Mesodermal cell (in vitro differentiated cells): ENCODE results near the gene HAND1.

Experiments
- H3K27ac ChIP-seq: 2 replicates; pipeline ENCODE4 v1.7.0; 2013; ENCODE audit warnings: mild to moderate bottlenecking, low read depth, low read length, moderate library complexity; ENCODE audit not compliant: severe bottlenecking
- H3K36me3 ChIP-seq: 2 replicates; pipeline ENCODE4 v1.7.1; 2013; ENCODE audit warnings: mild to moderate bottlenecking, low read length, moderate library complexity; ENCODE audit not compliant: control insufficient read depth, insufficient read depth
- H3K4me1 ChIP-seq: one replicate; pipeline ENCODE4 v1.7.1; 2013; ENCODE audit warnings: mild to moderate bottlenecking, low read length; ENCODE audit not compliant: insufficient read depth, control insufficient read depth, poor library complexity, severe bottlenecking
- H3K4me3 ChIP-seq: 2 replicates; pipeline ENCODE4 v1.7.0; 2013; ENCODE audit warnings: low read length, control low read depth, mild to moderate bottlenecking; ENCODE audit not compliant: insufficient read depth, poor library complexity, severe bottlenecking; ENCODE audit errors: extremely low read depth
- H3K9me3 ChIP-seq: 2 replicates; pipeline ENCODE4 v1.7.1; 2013; ENCODE audit warnings: mild to moderate bottlenecking, low read length, moderate library complexity; ENCODE audit not compliant: control insufficient read depth
- WGBS, 2 experiments: methylation state at CpG; one replicate each; pipeline ENCODE4 v1.1.5; 2013; ENCODE audit warnings: missing lambda C conversion rate in 2 of 2; ENCODE audit not compliant: insufficient coverage in 2 of 2; 5-methylcytosine and 5-hydroxymethylcytosine counted together

HAND1 gene

DNA sequence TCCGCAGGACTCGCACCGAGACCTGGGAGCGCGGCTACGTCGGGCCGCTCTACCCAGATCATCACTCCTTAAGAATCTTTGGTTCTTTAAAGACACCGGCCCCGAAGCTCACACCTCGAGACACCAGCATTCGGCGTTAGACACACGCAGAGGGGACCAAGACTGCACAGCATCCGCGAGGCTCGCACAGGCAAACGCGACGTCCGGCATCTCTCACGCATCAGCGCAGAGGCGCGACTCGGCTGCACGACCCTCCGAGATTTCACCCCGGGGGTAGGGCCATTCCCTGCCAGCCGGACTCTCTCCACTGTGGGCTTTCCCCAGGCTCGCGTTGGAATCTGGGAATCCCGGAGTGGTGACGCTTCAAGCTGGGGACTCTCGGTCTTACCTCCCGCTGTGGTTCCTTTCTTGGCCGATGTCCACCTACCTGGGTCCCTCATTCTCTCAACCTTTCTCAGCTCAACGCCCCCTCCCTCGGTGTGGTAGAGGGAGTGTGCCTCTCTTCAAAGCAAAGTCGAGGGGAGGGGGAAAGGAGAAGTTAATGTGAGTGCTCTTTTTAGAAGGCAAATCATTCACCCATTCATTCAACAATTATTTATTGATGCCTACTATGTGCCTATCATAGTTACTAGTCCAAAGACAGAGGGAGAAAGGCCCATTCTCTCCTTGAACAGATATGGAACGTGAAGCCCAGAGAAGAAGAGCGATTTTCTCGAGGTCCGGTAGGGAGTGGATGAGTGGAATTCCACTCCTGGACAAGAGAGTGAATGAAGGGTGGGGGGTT, 1.3 kb upstream of the HAND1 start:
- H3K4me3 ChIP-seq: peak overlapping the region; percentile 82
- peak overlapping the region; percentile 84 for H3K27ac ChIP-seq
- H3K9me3 ChIP-seq: no peaks in the 10 kb centered on the region
- WGBS, 2 experiments: 1% methylated on average over 37 to 38 of the region's 44 CpGs
- H3K4me1 ChIP-seq: peaks cover 33% of the 10 kb centered on the region
- H3K36me3 ChIP-seq: peaks cover 32% of the 10 kb centered on the region

DNA sequence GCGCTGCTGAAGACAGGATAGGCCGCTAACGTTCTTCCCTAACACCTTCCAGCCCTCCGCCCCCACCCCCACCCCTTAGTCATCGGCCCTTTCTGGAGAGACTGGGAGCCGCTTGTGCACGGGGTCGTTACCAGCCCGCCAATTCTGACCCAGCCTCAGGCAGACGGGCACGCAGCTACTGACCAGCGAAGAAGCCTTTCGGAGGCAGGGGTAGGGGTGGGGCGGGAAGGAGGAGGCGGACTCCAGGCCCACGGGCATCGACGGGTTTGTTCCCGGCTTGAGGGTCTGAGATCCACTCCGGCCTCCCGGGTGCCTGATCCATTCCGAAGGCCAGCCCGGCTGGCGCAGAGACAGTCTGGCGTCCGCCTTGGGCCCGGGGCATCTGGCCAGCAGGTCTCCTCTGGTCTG, 729 bp upstream of the HAND1 start:
- peak overlapping the region; percentile 82 for H3K4me3 ChIP-seq
- H3K4me1 ChIP-seq: peaks cover 29% of the 10 kb centered on the region
- H3K9me3 ChIP-seq: no peaks in the 10 kb centered on the region
- H3K36me3 ChIP-seq: peaks cover 38% of the 10 kb centered on the region
- WGBS, 2 experiments: 0 to 1% methylated on average over 12 to 21 of the region's 27 CpGs
- H3K27ac ChIP-seq: peak overlapping the region; percentile 84

DNA sequence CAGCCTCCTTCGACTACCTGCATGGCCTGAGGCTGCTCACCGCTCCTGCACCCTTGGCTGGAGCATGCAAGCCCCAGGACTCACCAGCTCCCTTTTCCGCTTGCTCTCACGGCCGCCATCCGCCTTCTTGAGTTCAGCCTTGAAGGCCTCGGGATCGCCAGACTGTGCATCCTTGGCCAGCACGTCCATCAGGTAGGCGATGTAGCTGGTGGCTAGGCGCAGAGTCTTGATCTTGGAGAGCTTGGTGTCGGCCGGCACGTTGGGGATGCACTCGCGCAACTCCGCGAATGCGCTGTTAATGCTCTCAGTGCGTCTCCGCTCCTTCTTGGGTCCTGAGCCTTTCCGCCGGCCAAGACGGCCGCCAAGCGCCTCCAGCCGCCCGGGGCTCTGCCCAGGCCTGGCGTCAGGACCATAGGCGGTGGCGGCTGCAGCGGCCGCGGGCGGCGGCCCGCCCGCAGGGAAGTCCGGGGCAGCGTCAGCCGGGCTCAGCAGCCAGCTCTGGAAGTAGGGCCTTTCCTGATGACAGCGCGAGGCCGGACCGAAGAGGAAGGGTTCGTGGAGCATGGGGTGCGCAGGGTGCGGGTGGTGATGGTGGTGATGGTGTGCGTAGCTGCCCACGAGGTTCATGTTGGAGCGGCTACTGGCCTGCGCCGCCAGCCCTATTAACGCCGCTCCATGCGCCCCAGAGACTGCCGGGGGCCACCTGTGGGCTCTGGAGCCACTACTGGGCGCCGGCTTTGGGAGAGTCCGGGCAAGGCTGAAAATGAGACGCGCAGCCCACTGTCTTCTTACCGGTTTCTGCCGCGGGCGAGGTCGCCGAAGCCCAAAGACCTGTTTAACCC, 424 bp downstream of the HAND1 start:
- Histone ChIP-seq H3K9me3 (no peaks in the 10 kb centered on the region), H3K36me3 (peaks cover 40% of the 10 kb centered on the region), H3K4me3 (peak overlapping the region; percentile 82), H3K4me1 (peaks cover 31% of the 10 kb centered on the region), H3K27ac (peak overlapping the region; percentile 84)
- WGBS, 2 experiments: 0 to 1% methylated on average over 39 to 66 of the region's 68 CpGs

DNA sequence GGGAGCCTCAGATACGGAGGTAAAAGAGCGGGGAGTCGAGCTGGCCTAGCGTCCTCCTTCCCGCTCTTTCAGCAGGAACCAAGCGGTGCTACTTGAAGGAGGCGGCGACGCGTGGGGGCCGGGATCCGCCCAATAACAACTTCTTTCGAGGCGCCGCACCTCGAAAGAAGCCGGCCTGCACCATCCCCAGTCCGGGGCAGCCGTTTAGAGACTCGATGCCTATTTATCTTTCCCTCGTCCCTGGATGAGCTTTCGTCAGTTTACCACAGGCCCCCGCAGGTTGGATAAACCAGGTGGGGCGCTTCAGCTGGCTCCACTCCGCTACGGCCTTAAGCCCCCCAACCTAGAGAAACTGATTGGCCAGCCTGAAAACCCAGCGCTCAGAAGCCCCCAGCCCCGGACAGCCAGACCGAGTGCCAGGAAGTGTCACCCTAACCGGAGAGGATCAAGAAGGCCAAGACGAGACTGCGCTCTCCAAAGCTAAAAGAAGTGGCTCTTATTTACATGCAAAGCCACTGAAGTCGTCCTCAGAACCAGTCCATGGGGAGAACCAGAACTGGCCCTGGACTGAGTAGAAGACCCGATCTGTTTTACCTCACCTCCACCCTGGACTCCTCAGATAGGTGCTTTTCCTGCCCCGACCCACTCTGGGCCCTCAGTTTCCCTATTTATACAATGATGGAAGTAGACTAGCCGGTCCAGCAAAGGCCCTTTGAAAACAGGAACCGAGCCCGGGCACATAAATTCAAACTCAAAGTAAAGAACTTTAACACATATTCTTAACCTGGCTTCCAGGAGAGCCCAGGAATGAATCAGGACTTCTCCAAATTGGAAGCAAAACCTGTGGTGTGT, 1.4 kb downstream of the HAND1 start:
- Histone ChIP-seq H3K4me3 (peak overlapping the region; percentile 82), H3K4me1 (peaks cover 32% of the 10 kb centered on the region), H3K9me3 (no peaks in the 10 kb centered on the region), H3K27ac (peak overlapping the region; percentile 84), H3K36me3 (peaks cover 40% of the 10 kb centered on the region)
- WGBS, 2 experiments: 1 to 2% methylated on average over 35 to 37 of the region's 38 CpGs

DNA sequence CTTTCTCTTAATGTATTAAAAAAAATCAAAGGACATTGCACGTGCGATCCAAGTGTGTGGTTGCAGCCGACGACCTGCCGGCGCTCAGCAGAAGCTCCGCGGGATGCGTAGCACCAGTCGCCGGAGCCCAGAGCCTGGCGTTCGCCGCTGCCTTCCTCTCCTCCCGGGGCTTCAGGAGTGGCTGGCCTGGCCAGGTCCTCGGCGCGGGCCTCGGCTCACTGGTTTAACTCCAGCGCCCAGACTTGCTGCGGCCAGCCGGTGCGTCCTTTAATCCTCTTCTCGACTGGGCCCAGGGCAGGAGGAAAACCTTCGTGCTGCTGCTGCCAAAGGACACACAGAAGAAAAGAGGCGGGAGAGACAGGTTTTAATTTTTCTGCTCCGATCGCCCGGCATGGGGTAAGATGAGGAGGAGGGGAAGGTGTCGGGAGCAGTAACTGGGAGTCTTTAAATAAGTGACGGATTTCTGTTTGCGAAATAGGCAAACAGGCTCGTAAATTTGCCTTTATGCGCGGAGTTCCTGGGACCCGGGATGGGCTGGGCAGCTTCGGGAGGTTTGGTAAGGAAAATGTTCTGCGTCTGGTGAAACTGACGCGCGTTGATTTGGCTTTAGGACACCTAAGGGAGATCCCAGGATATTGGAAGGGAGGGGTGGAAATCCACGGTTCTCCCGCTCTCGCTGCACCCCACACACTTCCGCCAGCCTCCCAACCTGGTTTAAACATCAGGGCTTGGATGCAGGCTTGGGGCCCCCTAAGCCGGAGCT, 2.3 kb downstream of the HAND1 start:
- peak overlapping the region; percentile 82 for H3K4me3 ChIP-seq
- H3K4me1 ChIP-seq: peaks cover 33% of the 10 kb centered on the region
- H3K36me3 ChIP-seq: peaks cover 40% of the 10 kb centered on the region
- no peaks in the 10 kb centered on the region for H3K9me3 ChIP-seq
- WGBS, 2 experiments: 1% methylated on average over 38 to 40 of the region's 46 CpGs
- peak overlapping the region; percentile 84 for H3K27ac ChIP-seq

DNA sequence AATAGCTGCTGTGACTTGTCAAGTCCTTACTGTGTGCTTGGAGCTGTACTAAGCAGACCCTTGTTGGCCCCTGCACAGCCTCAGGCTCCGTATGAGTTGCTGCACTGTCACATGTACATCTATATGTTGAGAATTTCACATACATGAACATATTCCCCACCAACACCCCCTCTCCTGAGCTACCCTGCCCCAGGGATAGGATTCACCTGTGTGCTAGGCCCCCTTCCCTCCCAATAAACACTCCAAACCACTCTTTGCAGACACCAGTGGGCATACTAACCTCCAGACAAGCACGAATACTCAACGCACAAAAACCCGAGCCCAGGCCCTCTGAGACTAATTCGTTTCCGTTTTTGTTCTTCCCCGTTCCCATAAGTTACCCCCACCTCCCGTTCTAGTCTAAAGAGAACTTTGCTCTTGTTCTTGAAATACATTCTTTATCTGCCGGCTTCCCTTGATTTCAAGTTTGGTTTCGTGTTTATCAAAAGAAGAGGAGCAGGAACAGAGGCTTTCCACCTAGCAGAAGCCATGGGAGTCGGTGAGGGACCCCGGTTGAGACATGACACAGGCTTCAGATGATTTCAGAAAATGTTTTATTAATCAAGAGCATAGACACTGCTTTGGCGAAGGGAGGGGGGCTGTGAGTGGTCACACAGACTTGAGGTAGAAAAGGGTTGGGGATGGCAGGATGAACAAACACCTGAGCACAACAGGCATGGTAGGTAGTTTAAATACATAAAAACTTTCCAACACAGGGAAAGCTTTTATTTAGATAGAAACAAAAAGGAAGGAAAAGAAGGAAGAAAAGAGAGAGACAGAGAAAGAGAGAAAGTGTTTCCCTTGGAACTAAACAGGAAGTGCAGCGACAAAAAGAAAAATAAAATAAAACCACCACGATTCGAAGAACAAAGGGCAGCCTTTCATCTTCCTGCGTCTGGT, 3.4 kb downstream of the HAND1 start:
- 2 to 6% methylated on average over 14 to 16 of the region's 17 CpGs for WGBS, 2 experiments
- peaks cover 28% of the 10 kb centered on the region for H3K4me1 ChIP-seq
- H3K36me3 ChIP-seq: peaks cover 40% of the 10 kb centered on the region
- peak overlapping the region; percentile 82 for H3K4me3 ChIP-seq
- H3K9me3 ChIP-seq: no peaks in the 10 kb centered on the region
- peak overlapping the region; percentile 84 for H3K27ac ChIP-seq

DNA sequence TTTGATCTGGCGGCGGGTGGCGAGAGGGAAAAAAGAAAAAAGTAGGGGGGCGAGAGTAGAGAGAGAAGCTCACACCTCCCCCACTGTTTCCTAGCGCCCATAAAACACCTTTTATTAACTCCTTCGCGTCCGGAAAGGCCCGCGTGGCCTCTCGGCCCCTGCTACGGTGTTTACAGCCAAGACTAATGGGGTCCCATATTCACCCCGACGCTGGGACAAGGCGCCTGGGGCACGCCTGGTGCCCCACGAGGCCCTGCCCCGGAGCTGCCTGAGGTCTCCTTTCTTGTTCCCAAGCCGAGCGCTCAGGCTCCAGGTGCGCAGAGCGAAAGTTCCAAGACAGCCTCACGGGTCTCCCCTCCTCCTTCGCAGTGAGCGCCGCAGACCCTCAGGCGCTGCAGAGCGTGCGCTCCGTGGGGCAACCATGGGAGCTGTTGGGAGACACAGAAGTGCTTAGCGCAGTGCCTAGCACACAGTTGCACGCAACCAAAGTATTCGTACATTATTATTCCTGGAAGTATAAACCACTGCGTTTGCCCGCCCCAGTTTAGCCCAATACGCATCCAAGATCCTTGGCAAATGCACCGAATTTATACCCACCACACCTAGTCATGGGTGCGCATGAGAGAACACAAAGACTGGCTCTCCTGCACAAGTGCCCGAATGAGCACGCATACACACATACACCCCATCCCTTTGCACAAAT, 4.3 kb downstream of the HAND1 start:
- WGBS, 2 experiments: 1 to 4% methylated on average over 22 to 25 of the region's 40 CpGs
- Histone ChIP-seq H3K4me3 (peak overlapping the region; percentile 82), H3K9me3 (no peaks in the 10 kb centered on the region)

DNA sequence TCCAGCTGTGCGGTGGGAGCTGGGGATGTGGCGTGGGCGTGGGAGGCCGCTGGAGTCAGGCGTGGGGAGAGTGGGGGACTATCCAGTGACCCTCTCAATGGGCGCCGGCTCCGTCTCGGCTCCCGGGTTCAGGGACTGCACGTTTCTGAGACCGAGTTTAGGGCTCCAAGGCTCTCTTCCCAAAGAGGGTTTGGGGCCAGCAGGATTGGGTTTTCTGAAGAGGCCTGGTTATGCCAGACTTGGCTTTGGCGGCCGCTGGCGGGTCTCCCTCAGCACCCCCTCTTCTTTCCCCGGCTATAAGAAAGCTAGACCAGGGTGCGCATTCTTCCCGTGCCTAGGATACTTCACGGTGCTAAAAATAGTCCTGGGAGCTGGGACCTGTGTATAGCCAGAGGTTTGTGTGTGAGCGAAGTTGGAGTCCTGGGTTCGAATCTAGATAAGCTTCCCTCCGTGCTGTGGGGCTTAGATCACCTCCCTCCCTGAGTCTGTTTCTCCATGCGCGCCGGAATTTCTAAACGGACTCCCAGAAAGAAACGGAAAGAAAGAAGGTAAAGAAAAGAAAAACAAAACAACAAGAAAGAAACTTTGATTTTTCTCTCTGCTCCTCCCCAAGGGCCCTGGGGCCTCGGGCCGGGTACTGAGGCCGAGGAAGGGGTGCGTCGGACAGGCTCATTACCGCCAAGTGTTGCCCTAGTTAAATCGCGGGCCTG, 5.0 kb downstream of the HAND1 start:
- WGBS, 2 experiments: 11 to 13% methylated on average over 21 to 23 of the region's 35 CpGs
- H3K9me3 ChIP-seq: no peaks in the 10 kb centered on the region
- H3K36me3 ChIP-seq: peaks cover 40% of the 10 kb centered on the region
- peak overlapping the region; percentile 82 for H3K4me3 ChIP-seq
- H3K27ac ChIP-seq: peak overlapping the region; percentile 84
- peaks cover 31% of the 10 kb centered on the region for H3K4me1 ChIP-seq

More for the DNA sequence above, 4.3 kb downstream of the HAND1 start:
- Histone ChIP-seq H3K4me1 (peaks cover 27% of the 10 kb centered on the region), H3K27ac (peak overlapping the region; percentile 84), H3K36me3 (peaks cover 40% of the 10 kb centered on the region)
